OCI-M1 (cell line): Measurements from ENCODE around the gene DNAJC16.
"Not testable (repeated sequence)": the region's sequence is repeated elsewhere in the genome, so short reads cannot be mapped to it uniquely, and the experiment has no call there.

Source experiments
- DNase-seq: peaks from one replicate; lab custom pipeline; 2025; lab: John Stamatoyannopoulos, UW

DNAJC16 gene

DNA sequence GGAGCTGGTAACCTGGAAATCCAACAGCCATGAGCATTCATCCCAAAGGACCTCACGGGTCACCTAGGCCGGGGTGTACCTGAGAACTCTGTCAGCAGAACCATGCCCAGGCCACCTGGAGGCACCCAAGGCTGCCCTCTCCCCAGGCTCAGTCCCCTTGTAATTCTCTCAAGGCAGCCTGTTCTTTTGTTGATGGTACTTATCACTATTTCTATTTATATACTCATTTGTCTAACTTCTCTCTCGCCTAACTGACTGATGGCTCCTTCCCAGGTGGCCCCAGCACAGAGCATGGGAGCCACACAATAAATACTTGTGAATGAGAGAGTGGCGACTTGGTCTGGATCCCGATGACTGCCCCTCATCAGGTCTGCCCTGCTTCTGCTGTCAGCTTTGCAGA is 19.4 kb upstream of the DNAJC16 start:
- no peak for DNase-seq

DNA sequence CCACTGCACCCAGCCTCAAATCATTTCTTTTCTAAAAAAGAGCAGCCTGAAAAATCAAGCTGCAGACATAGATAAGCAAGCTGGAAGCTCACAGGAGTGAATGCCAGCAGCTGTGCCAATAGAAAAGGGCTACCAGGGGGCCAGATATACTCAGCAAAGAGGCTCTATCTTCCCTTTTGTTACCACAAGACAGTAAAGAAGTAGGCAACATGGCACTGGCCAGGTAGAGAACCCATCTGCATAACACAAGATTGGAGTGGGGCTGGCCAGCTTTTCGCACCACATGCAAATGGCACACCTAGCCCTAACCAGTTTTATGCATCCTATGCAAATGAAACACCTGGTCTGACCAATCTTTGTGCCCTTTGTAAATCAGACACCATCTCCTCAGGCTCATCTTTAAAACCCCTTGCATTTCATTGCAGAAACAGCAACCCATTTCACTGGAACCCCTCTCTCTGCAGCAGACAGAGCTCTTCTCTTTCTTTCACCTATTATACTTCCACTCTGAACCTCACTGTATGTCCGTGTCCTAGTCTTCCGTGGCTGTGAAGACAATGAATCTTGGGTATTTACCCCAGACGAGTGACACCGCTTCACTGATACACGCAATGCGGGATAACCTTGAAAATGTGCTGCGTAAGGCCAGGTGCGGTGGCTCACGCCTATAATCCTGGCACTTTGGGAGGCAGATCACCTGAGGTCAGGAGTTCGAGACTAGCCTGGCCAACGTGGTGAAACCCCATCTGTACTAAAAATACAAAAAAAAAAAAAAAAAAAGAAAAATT is 17.8 kb upstream of the DNAJC16 start:
- peak; percentile 48 for DNase-seq

DNA sequence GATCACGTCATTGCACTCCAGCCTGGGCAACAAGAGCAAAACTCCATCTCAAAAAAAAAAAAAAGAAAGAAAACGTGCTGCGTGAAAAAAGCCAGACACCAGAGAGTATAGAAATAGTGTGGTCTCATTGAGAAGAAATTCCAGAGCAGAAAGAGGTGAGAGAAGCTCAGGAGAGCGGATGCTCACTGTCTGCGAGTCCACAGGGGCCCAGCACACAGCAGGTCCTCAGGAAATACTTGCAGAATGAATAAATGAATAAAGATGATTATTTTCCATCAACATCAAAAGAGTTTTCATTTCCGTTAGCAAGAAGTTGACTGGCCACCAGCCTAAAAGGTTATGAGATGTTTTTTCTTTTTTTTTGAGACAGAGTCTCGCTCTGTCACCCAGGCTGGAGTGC is 17.1 kb upstream of the DNAJC16 start:
- DNase-seq: no peak

GRCh38 chr1:15510611-15511405 is 15.8 kb upstream of the DNAJC16 start:
- no peak for DNase-seq

- DNase-seq: no peak
Measured at GRCh38 chr1:15513192-15513591, 13.5 kb upstream of the DNAJC16 start.

DNA sequence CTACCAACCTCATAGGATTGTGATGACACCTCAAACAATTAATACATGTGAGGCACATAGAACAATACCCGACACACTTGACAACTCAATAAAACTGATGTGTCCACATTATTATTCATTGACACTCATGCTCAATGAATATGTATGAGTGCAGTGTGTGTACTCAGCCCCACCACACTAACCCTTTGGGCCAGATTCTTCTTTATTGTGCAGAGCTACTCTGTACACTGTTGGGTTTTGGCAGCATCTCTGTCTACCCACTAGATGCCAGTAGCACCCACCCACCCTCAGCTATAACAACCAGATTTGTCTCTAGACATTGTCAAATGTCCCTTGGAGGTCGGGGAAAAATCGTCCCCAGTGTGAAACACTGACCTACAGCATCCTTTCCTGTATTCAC is 12.7 kb upstream of the DNAJC16 start:
- no peak for DNase-seq

DNA sequence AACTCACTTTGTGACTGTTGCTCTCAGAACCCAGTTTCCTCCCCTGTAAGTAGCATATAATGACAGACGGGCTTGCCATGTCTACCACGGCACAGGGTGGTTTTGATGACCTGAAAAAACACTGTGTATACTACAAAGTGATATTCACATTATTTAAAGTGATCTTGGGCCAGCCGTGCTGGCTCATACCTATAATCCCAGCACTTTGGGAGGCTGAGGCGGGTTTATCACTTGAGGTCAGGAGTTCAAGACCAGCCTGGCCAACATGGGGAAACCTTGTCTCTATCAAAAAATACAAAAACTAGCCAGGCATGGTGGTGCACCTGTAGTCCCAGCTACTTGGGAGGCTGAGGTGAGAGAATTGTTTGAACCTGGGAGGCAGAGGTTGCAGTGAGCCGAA is 12.1 kb upstream of the DNAJC16 start:
- not testable (repeated sequence) for DNase-seq

DNA sequence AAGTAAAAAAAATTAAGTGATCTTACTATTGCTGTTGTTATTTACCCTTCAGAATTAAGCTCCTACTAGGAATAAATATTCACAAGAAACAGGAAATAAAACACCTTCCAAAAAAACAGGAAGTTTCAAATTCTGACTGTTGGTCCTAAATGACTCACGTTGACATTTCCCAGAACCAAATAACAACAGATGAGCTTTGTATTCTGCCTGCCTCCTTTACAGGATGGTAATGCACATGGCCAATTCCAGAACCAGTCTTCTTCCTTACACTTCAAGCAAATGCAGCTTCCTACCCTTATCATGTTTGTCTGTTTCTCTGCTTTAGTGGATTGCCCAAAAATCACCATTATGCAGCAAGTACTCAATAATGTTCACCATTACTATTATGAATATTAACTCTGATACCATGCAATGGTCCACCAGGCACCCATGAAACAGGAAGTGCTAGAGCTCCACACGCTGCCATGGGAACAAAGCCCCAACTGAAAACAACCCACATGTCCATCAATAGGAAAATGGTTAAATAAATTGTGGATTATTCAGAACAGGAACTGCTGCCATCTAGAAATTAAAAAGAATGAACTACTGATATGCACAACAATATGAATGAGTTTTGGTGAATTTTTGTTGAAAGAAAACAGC is 11.5 kb upstream of the DNAJC16 start:
- DNase-seq: peak; percentile 72

DNA sequence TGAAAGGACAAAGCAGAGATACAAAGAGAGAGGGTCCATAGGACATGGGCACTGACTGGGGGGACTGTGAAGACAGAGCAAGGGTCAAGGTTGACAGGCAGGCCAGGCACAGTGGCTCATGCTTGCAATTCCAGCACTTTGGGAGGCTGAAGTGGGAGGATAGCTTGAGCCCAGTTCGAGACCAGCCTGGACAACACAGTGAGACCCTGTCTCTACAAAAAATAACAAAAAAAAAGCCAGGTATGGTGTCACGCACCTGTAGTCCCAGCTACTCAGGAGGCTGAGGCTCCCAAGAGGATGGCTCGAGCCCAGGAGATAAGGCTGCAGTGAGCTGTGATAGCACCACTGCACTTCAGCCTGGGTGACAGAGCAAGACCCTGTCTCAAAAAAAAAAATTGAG is 7.0 kb upstream of the DNAJC16 start:
- DNase-seq: no peak

- DNase-seq: not testable (repeated sequence)
Measured at GRCh38 chr1:15521206-15521906, 5.3 kb upstream of the DNAJC16 start.

- no peak for DNase-seq
Measured at GRCh38 chr1:15522551-15522950, 4.1 kb upstream of the DNAJC16 start.

GRCh38 chr1:15523104-15524020 is 3.3 kb upstream of the DNAJC16 start:
- DNase-seq: peak; percentile 77

DNA sequence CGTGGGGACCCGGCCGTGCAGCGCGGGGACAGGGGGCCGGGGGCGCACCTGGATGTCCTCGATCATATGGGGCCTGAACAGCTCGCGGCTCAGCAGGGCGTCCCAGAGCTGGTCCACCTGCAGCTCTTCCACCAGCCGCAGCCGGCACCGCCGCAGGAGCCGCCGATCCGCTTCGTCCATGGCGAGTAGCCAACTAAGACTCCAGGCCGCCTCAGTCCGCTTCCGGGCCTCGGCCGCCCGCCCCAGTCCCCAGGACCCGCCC is 2.7 kb upstream of the DNAJC16 start, which contains the start of gene CASP9:
Gene CASP9, minus strand, starts transcription at position 195 of the 262 bp plus-strand sequence. Its CDS starts 15 bp downstream, at position 180.
- DNase-seq: no peak

- peak; percentile 99 for DNase-seq
Measured at GRCh38 chr1:15524283-15525049, 2.2 kb upstream of the DNAJC16 start.

DNA sequence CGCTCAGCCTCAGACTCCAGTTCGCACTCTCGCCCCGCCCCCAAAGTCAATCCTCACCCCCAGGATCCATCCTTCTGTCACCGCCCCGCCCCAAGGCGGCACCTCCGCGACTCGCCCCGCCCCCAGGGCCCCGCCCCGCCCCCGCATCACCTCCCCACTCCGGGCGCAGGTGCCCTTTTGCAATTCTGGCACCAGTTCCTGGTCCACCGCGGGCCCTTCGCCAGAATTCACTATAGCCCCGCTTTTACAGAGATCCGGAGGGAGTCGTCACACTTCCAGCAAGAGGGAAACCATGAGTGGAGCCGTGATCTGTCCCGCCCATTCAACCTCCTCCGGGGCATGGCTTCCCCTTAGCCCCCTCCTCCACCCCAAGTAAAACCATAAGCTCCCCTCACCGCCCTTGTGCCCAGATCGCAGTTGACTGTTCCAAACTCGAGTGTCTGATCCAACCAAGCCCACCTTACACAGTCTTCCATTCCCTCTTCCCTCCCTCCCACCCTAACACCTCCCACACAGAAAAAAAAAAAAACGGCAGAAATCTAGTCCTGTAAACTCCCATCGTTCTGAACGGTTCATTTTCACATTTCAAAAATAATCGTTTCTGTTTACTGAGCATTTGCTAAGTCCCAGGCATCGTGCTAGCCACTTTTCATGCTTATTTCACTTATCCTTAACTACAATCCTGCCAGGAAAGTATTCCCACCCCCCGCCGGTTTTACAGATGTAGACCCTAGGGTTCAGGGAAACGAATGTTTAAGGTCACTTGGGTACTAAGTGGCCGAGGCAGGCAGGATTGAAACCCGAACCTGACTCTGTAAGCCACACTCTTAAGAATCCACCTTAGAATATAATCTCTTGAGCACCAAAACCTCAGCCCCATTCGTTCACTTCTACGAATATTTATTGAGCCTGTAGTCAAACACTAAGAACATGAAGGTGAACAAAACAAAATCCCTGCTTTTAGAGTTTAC is 1.3 kb upstream of the DNAJC16 start:
- peak; percentile 47 for DNase-seq

DNA sequence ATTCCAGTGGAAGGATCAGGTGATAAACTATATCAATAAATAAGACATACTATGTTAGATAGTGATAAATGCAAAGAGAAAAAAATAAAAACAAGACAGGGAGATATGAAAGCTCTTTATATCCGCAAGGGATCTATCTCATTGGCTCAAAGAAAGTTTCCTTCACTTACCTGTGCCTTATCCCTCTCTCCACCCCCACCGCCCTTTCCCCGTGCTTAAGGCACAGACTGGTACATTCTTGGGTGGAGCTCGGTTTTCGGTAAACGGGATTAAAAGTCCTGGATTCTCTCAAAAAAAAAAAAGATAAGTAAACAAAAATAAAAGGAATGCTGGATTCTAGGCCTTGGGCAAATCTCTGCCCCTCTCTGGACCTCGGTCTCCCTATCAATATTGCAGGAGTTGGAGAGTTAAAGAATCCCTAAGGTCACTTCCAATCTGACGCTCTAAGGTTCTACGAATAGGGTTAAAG is 593 bp upstream of the DNAJC16 start:
- no peak for DNase-seq

- DNase-seq: no peak
Measured at GRCh38 chr1:15531003-15531402, 4.4 kb downstream of the DNAJC16 start.

DNA sequence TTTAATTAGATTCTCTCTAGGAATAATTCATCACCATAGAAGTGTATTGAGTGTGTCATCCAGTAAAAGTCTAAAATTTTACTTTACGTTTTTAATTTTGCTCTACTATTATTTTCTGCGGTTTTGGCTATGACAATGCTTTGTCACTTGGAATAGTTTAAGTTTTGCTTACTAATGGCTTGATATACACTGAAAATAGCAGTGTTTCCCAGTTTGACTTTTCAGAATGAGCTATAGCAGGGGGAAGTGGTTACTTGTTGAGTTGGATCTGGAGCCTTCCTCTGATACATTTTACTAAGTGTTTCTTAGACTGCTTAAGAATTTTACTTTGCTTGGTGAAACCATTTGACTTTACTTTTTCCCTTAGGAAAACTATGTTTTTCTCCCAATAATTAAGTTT is 5.0 kb downstream of the DNAJC16 start:
- no peak for DNase-seq

GRCh38 chr1:15538771-15539170 is 12.1 kb downstream of the DNAJC16 start:
- DNase-seq: no peak
